CMK (cell line): ENCODE results near the gene ARSG.

Experiments used
- DNase-seq: peaks from one replicate; pipeline ENCODE4 v3.0.0-alpha.2; 2010; ENCODE audit warnings: low read depth

ARSG gene

GRCh38 chr17:68452724-68453290 is 161.5 kb downstream of the ARSG start:
- no peak for DNase-seq

- no peak for DNase-seq
Measured at GRCh38 chr17:68453991-68454665, 162.8 kb downstream of the ARSG start.

GRCh38 chr17:68455901-68456338 is 164.6 kb downstream of the ARSG start:
- DNase-seq: no peak

- DNase-seq: no peak
Measured at GRCh38 chr17:68456339-68457167, 165.3 kb downstream of the ARSG start.

- DNase-seq: no peak
Measured at GRCh38 chr17:68457168-68457538, 165.9 kb downstream of the ARSG start, which contains the start of gene WIPI1. TSS of gene WIPI1 (minus strand) at chr17:68457496. CDS start at chr17:68457421, 75 bp downstream.

- DNase-seq: peak; percentile 95
Measured at GRCh38 chr17:68457539-68458259, 166.4 kb downstream of the ARSG start.

- DNase-seq: no peak
Measured at GRCh38 chr17:68458260-68459036, 167.2 kb downstream of the ARSG start.

GRCh38 chr17:68459037-68459639 is 167.8 kb downstream of the ARSG start:
- DNase-seq: no peak

GRCh38 chr17:68460146-68460545 is 168.9 kb downstream of the ARSG start:
- DNase-seq: no peak

- DNase-seq: no peak
Measured at GRCh38 chr17:68460715-68461114, 169.4 kb downstream of the ARSG start.

GRCh38 chr17:68461122-68461539 is 169.8 kb downstream of the ARSG start:
- DNase-seq: no peak

- no peak for DNase-seq
Measured at GRCh38 chr17:68461589-68461988, 170.3 kb downstream of the ARSG start.

- DNase-seq: peak; percentile 81
Measured at GRCh38 chr17:68462381-68463210, 171.3 kb downstream of the ARSG start.

- no peak for DNase-seq
Measured at GRCh38 chr17:68463211-68464019, 172.1 kb downstream of the ARSG start.

GRCh38 chr17:68468334-68468733 is 177.0 kb downstream of the ARSG start:
- DNase-seq: no peak

- no peak for DNase-seq
Measured at GRCh38 chr17:68468788-68469187, 177.5 kb downstream of the ARSG start.
